Activated CD4-positive, alpha-beta T cell treated with anti-CD3 and anti-CD28 coated beads for 1 hour (primary cell): ENCODE results near the gene ZNF804B.
"Not testable (repeated sequence)": the region's sequence is repeated elsewhere in the genome, so short reads cannot be mapped to it uniquely, and the experiment has no call there.

ENCODE experiments used
- DNase-seq: peaks from one replicate; pipeline ENCODE4 v3.0.0-alpha.2; 2020

ZNF804B gene

GRCh38 chr7:89104748-89105685 lies 345.5 kb downstream of the ZNF804B start:
- no peak for DNase-seq

DNA sequence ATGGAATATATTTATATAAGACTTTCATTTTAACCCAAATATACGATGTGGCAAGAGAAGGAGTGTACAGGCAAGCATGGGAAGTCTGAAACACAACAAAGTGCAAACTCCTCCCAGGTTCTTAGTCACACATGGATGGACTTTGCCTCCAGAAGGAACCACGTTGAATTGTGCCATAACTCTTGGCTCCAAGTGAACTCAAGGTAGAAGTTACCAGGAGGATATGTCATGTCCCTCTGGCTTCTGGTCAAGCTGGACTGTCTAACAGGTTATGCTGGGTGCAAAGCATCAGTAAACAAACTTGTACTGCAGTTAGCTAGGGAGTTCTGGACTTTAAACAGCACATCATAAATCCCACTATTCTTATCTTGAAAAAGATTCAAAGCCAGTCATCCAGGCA lies 364.4 kb downstream of the ZNF804B start:
- no peak for DNase-seq

DNA sequence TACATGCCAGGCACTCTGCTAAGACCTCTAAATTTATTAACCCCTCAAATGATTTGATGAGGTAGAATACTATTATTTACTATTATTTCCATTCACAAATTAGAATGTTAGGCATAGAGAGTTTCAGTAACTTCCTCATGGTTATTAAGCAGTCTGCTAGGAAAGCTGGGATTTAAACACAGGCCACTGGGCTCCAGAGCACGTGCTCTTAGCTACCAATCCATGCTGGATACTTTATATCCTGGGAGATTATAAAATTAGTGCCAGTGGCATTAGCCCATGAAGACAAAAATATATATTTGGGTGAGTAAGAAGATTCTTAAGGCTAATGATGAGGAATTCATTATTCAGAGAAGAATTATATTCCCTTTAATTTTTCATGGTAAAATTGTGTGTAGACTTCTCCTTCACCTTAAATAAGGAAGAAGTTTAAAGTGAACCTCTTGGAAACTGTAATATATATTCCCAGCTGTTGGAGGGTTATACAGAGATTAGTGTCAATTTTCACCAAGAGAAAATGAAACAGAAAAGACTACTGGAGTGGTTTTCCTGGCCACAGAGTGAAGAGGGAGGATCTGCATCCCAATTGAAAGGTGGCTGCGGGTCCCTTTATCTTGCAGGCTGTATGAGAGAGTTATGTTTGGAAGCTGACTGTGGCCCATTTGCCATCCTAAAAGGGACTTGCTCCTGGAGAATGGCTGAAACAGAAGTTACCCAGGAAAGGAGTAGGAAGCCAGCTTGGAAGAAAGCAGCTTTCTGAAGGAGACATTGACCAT lies 370.3 kb downstream of the ZNF804B start:
- no peak for DNase-seq

- no peak for DNase-seq
Observed at GRCh38 chr7:89133357-89133756, 373.9 kb downstream of the ZNF804B start.

GRCh38 chr7:89133819-89134218 lies 374.3 kb downstream of the ZNF804B start:
- no peak for DNase-seq

GRCh38 chr7:89145801-89146200 lies 386.3 kb downstream of the ZNF804B start:
- no peak for DNase-seq

DNA sequence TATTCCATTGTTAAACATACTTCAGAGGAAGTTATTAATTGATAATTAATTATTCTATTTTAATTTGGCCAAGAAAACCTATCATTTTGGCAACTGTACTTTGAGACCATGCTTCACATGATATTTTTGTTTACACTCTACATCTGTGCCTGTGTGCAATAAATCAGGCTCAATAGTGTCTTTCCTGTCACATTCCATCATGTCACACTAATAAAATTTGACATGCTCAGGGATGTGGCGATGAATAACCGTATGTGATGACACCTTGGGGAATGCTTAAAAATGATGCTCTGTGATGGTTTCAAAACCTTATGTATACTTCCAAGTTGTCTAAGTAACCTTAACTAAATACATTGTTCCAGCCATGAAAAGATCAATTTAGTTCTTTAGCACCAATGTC lies 400.6 kb downstream of the ZNF804B start:
- no peak for DNase-seq

DNA sequence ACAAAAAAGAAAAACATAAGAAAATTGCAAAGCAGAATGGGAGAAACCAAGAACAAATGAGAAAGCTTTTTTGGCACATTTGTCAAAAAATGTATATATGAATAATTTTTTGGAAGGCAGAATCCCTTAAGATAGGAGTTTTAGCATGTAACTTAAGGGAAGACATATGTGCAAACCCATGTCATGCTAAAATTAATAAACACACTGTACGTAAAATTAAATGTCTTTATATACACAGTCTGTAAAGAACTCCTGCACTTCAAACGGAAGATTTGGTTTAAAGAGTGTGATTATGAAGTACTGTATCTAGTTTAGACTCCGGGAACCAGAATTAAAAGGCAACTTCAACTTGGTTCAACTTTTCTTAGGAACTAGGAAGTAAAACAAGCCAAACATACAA lies 405.9 kb downstream of the ZNF804B start:
- no peak for DNase-seq

GRCh38 chr7:89170628-89171027 lies 411.1 kb downstream of the ZNF804B start:
- no peak for DNase-seq

GRCh38 chr7:89182116-89182515 lies 422.6 kb downstream of the ZNF804B start:
- no peak for DNase-seq

GRCh38 chr7:89183712-89184111 lies 424.2 kb downstream of the ZNF804B start:
- no peak for DNase-seq

DNA sequence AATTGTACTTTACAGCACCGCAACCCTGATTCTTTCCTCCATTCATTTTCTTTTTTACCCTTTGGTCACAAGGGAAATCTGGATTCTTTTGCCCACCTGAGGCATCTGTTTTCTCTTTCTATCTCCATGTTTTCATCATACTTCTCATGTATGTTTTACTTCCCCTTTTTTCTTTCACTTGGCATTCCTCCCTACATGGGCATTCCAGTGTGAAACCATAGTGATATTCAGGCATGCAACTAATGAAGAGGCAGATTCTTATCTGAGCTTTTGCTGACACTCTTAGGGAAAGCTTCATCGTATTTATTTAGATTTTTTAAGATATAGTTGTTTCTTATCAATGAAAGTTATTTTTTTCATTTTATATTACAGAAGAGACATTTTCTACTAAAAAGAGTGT lies 441.3 kb downstream of the ZNF804B start:
- DNase-seq, result no peak

DNA sequence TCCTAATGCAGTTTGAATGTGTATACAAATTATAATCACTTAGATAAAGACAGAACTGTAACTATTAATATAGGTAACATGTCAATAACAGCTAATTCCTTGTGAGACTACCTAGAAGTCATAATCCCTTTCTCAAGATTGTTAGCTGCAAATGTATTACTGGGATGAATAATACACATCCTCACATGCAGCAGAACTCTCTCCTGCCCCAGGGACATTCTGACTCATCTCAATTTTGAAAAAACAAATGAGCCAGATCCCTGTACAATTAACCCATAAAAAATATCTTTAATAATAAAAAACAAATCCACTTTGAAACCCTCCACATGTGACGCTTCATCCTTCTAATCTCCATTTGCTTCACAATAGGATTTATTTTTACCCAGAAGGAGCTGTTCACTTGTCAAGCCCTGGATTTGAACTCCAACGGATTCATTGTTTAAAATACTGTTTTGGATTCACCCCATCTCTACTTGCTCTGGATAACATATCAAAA lies 464.4 kb downstream of the ZNF804B start:
- DNase-seq, result no peak

GRCh38 chr7:89228688-89229171 lies 469.2 kb downstream of the ZNF804B start:
- DNase-seq, result not testable (repeated sequence)

DNA sequence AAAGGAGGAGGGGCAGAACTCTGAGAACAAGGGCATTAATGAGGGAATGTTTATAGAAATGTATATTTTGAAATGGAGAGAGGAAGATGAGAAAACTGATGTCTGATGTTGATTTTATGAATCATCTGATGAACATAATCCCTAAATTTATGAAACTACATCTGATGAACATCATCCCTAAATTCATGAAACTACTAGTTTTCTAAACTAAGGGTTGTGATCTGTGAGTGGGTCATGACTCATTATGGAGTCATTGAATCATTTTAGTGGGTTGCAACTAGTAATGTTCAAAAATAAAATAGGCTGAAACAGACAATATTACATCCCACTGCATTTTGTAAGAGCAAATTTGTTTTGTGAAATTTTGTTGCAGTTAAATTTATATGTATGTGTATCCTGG lies 478.7 kb downstream of the ZNF804B start:
- no peak for DNase-seq

DNA sequence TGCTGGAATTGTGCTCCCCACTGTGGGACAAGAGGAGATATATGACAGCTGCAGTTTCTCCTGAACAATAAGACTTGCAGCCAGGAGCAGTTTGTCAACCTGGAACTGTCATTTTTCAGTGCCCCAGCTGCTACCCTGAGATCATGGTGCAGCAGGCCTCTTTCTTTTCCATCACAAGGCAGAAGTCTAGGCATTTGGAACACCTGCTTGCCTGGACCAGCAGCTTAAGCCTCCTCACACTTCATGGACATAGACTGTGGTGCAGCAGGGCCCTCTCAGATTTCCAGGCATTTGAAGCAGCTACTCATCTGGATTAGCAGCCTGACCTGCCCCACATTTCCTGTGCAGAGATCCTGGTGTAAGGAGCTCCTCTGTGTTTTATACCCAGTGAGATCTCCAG lies 486.7 kb downstream of the ZNF804B start:
- DNase-seq, result no peak

GRCh38 chr7:89247207-89247606 lies 487.7 kb downstream of the ZNF804B start:
- no peak for DNase-seq

DNA sequence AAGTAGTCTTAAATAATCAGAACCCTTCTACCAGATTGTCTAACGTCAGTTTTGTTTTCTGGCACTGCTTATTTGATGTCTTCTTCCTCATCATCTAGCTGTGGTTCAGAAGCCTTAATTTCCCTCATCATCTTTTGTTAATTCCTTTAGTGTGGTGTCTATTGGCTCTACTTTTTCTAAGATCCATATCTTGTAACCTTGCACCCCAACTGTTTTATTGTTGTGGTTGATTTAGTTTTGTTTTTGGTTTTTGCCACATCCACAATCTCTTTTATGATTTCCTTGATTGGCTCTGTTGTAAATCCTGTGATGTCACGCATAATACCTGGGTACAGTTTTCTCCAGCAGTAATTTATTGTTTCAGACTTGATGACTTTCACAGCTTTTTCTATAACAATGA lies 499.6 kb downstream of the ZNF804B start:
- DNase-seq, result no peak

DNA sequence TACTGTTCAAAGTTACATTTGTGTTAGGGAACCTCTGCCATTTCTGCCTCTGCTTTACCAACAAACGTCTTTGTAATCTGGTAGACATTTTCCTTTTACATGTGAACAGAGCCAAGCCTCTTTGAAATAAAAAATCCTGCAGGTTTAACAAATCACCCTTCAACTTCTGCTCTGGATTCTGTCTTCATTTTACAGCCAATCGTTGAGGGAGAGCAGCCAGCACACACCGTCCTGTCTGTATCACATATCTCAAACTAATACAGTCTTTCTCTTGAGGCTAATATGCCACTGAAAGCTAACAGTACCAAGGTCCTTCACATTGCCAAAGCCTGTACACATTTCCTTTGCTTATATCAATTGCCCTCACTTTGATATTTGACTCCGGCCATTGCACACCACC lies 504.6 kb downstream of the ZNF804B start:
- DNase-seq, result no peak

DNA sequence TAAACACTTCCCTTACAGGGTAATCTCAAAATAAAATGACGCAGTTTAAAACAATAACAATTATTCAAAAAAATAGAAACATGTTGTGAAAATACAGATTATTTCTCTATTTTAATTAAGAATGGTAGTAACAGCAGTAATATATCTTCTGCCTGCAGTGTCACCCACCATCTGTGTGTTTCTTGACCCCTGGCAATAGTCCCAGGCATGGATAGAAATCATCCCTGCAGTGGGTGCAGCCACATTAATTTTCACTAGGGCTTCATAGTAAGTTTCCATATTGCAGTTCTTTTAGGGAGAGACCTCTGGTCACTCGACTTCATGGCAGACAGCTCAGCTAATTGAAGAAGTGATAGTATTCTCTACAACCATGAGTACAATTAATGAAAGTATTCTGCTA lies 506.1 kb downstream of the ZNF804B start:
- DNase-seq, result no peak

GRCh38 chr7:89283302-89283701 lies 523.8 kb downstream of the ZNF804B start:
- no peak for DNase-seq

GRCh38 chr7:89308535-89308934 lies 549.0 kb downstream of the ZNF804B start:
- no peak for DNase-seq

GRCh38 chr7:89311886-89312285 lies 552.4 kb downstream of the ZNF804B start:
- no peak for DNase-seq

DNA sequence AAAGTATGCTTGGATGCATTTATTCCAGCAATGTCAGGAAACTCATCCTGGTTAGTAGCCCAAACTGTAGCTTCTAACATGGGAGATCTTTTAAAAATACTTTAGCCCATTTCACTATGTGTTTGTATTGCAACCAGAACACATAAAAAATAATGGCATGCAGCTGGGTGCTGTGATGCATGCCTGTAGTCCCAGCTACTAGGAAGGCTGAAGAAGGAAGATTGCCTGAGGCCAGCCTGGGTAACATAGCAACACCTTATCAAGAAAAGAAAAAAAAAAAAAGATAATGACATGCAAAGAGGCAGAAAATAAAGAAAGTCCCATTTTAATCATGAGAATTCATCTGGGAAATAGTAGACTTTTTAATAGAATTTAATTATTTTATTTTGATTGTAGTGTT lies 553.1 kb downstream of the ZNF804B start:
- no peak for DNase-seq
